Activated naive CD8-positive, alpha-beta T cell treated with anti-CD3 and anti-CD28 coated beads, Interleukin-2, amount 50 U/mL, for 24 hours (primary cell): ENCODE results near the gene CD276.
A peak's percentile ranks its signal among the peaks of the same experiment; 100 is the strongest.
"Not testable (repeated sequence)": the region's sequence is repeated elsewhere in the genome, so short reads cannot be mapped to it uniquely, and the experiment has no call there.

Source experiments
- ATAC-seq: fragments of 150-1000 bp; cut with Tn5 transposase; one replicate; pipeline ENCODE4 v1.10.0; 2021
- DNase-seq: peaks from one replicate; pipeline ENCODE4 v3.0.0; 2021
- H3K27ac Mint-ChIP-seq: one replicate; pipeline ENCODE4 v1.8.0; 2021; ENCODE audit warnings: mild to moderate bottlenecking, mixed read lengths
- H3K27me3 Mint-ChIP-seq: one replicate; pipeline ENCODE4 v1.8.0; 2021; ENCODE audit warnings: mixed read lengths
- H3K36me3 Mint-ChIP-seq: one replicate; pipeline ENCODE4 v1.8.0; 2021; ENCODE audit warnings: low read depth, mixed read lengths
- H3K4me1 Mint-ChIP-seq: one replicate; pipeline ENCODE4 v1.8.0; 2021; ENCODE audit warnings: mixed read lengths
- H3K4me3 Mint-ChIP-seq: one replicate; pipeline ENCODE4 v1.8.0; 2021; ENCODE audit warnings: mild to moderate bottlenecking, moderate library complexity, mixed read lengths
- H3K9me3 Mint-ChIP-seq: one replicate; pipeline ENCODE4 v1.8.0; 2021; ENCODE audit warnings: mixed read lengths

The CD276 gene

GRCh38 chr15:73695773-73696640 lies 11.8 kb downstream of the CD276 start:
- peaks cover 67% of the 10 kb centered on the region for H3K27me3 Mint-ChIP-seq
- H3K4me3 Mint-ChIP-seq, result no peak overlapping the region
- peaks cover 27% of the 10 kb centered on the region for H3K4me1 Mint-ChIP-seq
- peak overlapping the region; percentile 54 for H3K27ac Mint-ChIP-seq
- H3K36me3 Mint-ChIP-seq, result no peaks in the 10 kb centered on the region
- DNase-seq, result no peak
- no peaks in the 10 kb centered on the region for H3K9me3 Mint-ChIP-seq
- ATAC-seq, result no peak

- DNase-seq, result no peak
- Mint-ChIP-seq H3K9me3 (no peaks in the 10 kb centered on the region), H3K27me3 (peaks cover 72% of the 10 kb centered on the region), H3K27ac (peak overlapping the region; percentile 54), H3K4me3 (peak overlapping the region; percentile 10), H3K36me3 (no peaks in the 10 kb centered on the region), H3K4me1 (peaks cover 27% of the 10 kb centered on the region)
- ATAC-seq, result no peak
Measured at GRCh38 chr15:73696641-73697001, 12.4 kb downstream of the CD276 start.

- ATAC-seq, result peak; percentile 95
- peak; percentile 77 for DNase-seq
- Mint-ChIP-seq H3K4me1 (peaks cover 27% of the 10 kb centered on the region), H3K27ac (peak overlapping the region; percentile 54), H3K36me3 (no peaks in the 10 kb centered on the region), H3K4me3 (peak overlapping the region; percentile 10), H3K9me3 (no peaks in the 10 kb centered on the region), H3K27me3 (peaks cover 72% of the 10 kb centered on the region)
Measured at GRCh38 chr15:73697033-73697467, 12.9 kb downstream of the CD276 start.

GRCh38 chr15:73699249-73700040 lies 15.3 kb downstream of the CD276 start:
- H3K36me3 Mint-ChIP-seq, result no peaks in the 10 kb centered on the region
- ATAC-seq (no peak), DNase-seq (no peak)
- no peak overlapping the region for H3K27ac Mint-ChIP-seq
- H3K9me3 Mint-ChIP-seq, result no peaks in the 10 kb centered on the region
- no peak overlapping the region for H3K4me3 Mint-ChIP-seq
- H3K4me1 Mint-ChIP-seq, result peaks cover 27% of the 10 kb centered on the region
- peaks cover 53% of the 10 kb centered on the region for H3K27me3 Mint-ChIP-seq

GRCh38 chr15:73700041-73700842 lies 16.1 kb downstream of the CD276 start:
- Mint-ChIP-seq H3K4me1 (peaks cover 27% of the 10 kb centered on the region), H3K36me3 (no peaks in the 10 kb centered on the region), H3K9me3 (no peaks in the 10 kb centered on the region), H3K27me3 (peaks cover 50% of the 10 kb centered on the region), H3K4me3 (no peak overlapping the region), H3K27ac (no peak overlapping the region)
- DNase-seq, result peak; percentile 77
- ATAC-seq, result peak; percentile 39

- not testable (repeated sequence) for H3K4me3 Mint-ChIP-seq, ATAC-seq, DNase-seq, H3K36me3 Mint-ChIP-seq, H3K27ac Mint-ChIP-seq, H3K9me3 Mint-ChIP-seq
- Mint-ChIP-seq H3K27me3 (peaks cover 32% of the 10 kb centered on the region), H3K4me1 (peaks cover 12% of the 10 kb centered on the region)
Measured at GRCh38 chr15:73702311-73703239, 18.4 kb downstream of the CD276 start.

- H3K4me1 Mint-ChIP-seq, DNase-seq, ATAC-seq, H3K9me3 Mint-ChIP-seq, H3K4me3 Mint-ChIP-seq, H3K27ac Mint-ChIP-seq, H3K36me3 Mint-ChIP-seq: not testable (repeated sequence)
- peaks cover 24% of the 10 kb centered on the region for H3K27me3 Mint-ChIP-seq
Measured at GRCh38 chr15:73703601-73704000, 19.4 kb downstream of the CD276 start.

GRCh38 chr15:73704142-73704868 lies 20.1 kb downstream of the CD276 start:
- DNase-seq, H3K4me1 Mint-ChIP-seq, H3K4me3 Mint-ChIP-seq, H3K36me3 Mint-ChIP-seq, ATAC-seq, H3K9me3 Mint-ChIP-seq, H3K27ac Mint-ChIP-seq: not testable (repeated sequence)
- H3K27me3 Mint-ChIP-seq, result peaks cover 20% of the 10 kb centered on the region

GRCh38 chr15:73704869-73705645 lies 20.9 kb downstream of the CD276 start:
- ATAC-seq, result peak; percentile 57
- peaks cover 15% of the 10 kb centered on the region for H3K27me3 Mint-ChIP-seq
- no peaks in the 10 kb centered on the region for H3K36me3 Mint-ChIP-seq
- H3K4me1 Mint-ChIP-seq, result no peaks in the 10 kb centered on the region
- DNase-seq, result peak; percentile 71
- no peaks in the 10 kb centered on the region for H3K9me3 Mint-ChIP-seq
- H3K4me3 Mint-ChIP-seq, result no peak overlapping the region
- no peak overlapping the region for H3K27ac Mint-ChIP-seq

GRCh38 chr15:73708691-73709090 lies 24.5 kb downstream of the CD276 start:
- H3K27me3 Mint-ChIP-seq, result peaks cover 5% of the 10 kb centered on the region
- DNase-seq, result no peak
- ATAC-seq, result no peak

GRCh38 chr15:73709241-73709640 lies 25.1 kb downstream of the CD276 start:
- H3K27me3 Mint-ChIP-seq, result peaks cover 5% of the 10 kb centered on the region
- H3K27ac Mint-ChIP-seq, result no peak overlapping the region
- no peaks in the 10 kb centered on the region for H3K36me3 Mint-ChIP-seq
- H3K9me3 Mint-ChIP-seq, result no peaks in the 10 kb centered on the region
- ATAC-seq (no peak), DNase-seq (no peak)
- H3K4me1 Mint-ChIP-seq, result no peaks in the 10 kb centered on the region
- H3K4me3 Mint-ChIP-seq, result no peak overlapping the region

More at GRCh38 chr15:73708691-73709090, 24.5 kb downstream of the CD276 start:
- H3K4me3 Mint-ChIP-seq, result no peak overlapping the region
- no peaks in the 10 kb centered on the region for H3K9me3 Mint-ChIP-seq
- no peaks in the 10 kb centered on the region for H3K36me3 Mint-ChIP-seq
- no peaks in the 10 kb centered on the region for H3K4me1 Mint-ChIP-seq
- no peak overlapping the region for H3K27ac Mint-ChIP-seq

GRCh38 chr15:73709686-73710085 lies 25.5 kb downstream of the CD276 start:
- Mint-ChIP-seq H3K4me3 (no peak overlapping the region), H3K4me1 (no peaks in the 10 kb centered on the region), H3K9me3 (no peaks in the 10 kb centered on the region), H3K27me3 (peaks cover 4% of the 10 kb centered on the region), H3K36me3 (no peaks in the 10 kb centered on the region), H3K27ac (no peak overlapping the region)
- DNase-seq (no peak), ATAC-seq (no peak)
